Mesodermal cell (in vitro differentiated cells): ENCODE data around the gene JCAD.
"Not testable (repeated sequence)": the region's sequence is repeated elsewhere in the genome, so short reads cannot be mapped to it uniquely, and the experiment has no call there.

Source experiments
- H3K27ac ChIP-seq: 2 replicates; pipeline ENCODE4 v1.7.0; 2013; ENCODE audit warnings: mild to moderate bottlenecking, low read depth, low read length, moderate library complexity; ENCODE audit not compliant: severe bottlenecking
- H3K36me3 ChIP-seq: 2 replicates; pipeline ENCODE4 v1.7.1; 2013; ENCODE audit warnings: mild to moderate bottlenecking, low read length, moderate library complexity; ENCODE audit not compliant: control insufficient read depth, insufficient read depth
- H3K4me1 ChIP-seq: one replicate; pipeline ENCODE4 v1.7.1; 2013; ENCODE audit warnings: mild to moderate bottlenecking, low read length; ENCODE audit not compliant: insufficient read depth, control insufficient read depth, poor library complexity, severe bottlenecking
- H3K4me3 ChIP-seq: 2 replicates; pipeline ENCODE4 v1.7.0; 2013; ENCODE audit warnings: low read length, control low read depth, mild to moderate bottlenecking; ENCODE audit not compliant: insufficient read depth, poor library complexity, severe bottlenecking; ENCODE audit errors: extremely low read depth
- H3K9me3 ChIP-seq: 2 replicates; pipeline ENCODE4 v1.7.1; 2013; ENCODE audit warnings: mild to moderate bottlenecking, low read length, moderate library complexity; ENCODE audit not compliant: control insufficient read depth
- WGBS, 2 experiments: methylation state at CpG; one replicate each; pipeline ENCODE4 v1.1.5; 2013; ENCODE audit warnings: missing lambda C conversion rate in 2 of 2; ENCODE audit not compliant: insufficient coverage in 2 of 2; 5-methylcytosine and 5-hydroxymethylcytosine counted together

JCAD gene

GRCh38 chr10:30026080-30026479, 33.3 kb downstream of the JCAD start:
- Histone ChIP-seq H3K27ac (no peak overlapping the region), H3K36me3 (peaks cover 95% of the 10 kb centered on the region), H3K4me1 (no peaks in the 10 kb centered on the region), H3K4me3 (no peak overlapping the region), H3K9me3 (no peaks in the 10 kb centered on the region)
- WGBS, 2 experiments: 92 to 97% methylated on average over 9 to 10 of the region's 10 CpGs

GRCh38 chr10:30025428-30025827, 34.0 kb downstream of the JCAD start:
- H3K4me1 ChIP-seq, H3K4me3 ChIP-seq, H3K9me3 ChIP-seq, H3K27ac ChIP-seq: not testable (repeated sequence)
- H3K36me3 ChIP-seq: peaks cover 95% of the 10 kb centered on the region
- 94 to 98% methylated on average over 4 to 5 of the region's 8 CpGs for WGBS, 2 experiments

GRCh38 chr10:30022590-30022989, 36.8 kb downstream of the JCAD start:
- Histone ChIP-seq H3K4me3 (no peak overlapping the region), H3K4me1 (no peaks in the 10 kb centered on the region), H3K9me3 (no peaks in the 10 kb centered on the region), H3K27ac (no peak overlapping the region), H3K36me3 (peaks cover 91% of the 10 kb centered on the region)
- WGBS, 2 experiments: 94 to 99% methylated on average over 5 of the region's 6 CpGs

DNA sequence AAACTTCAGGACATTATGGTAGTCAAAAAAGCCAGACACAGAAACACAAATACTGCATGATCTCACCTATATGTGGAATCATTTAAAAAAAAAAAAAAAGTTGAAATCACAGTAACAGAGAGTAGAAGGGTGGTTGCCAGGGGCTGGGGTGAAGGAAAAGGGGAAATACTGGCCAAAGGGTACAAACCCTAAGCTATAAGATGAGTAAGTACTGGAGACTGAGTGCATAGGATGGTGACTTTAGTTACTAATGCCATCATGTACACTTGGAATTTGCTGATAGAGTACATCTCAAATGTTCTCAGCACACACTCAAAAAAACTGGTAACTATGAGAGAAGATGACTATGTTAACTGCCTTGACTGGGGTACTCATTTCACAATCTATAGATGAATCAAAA, 39.9 kb downstream of the JCAD start:
- Histone ChIP-seq H3K27ac (no peak overlapping the region), H3K9me3 (no peaks in the 10 kb centered on the region), H3K4me1 (no peaks in the 10 kb centered on the region), H3K36me3 (peaks cover 83% of the 10 kb centered on the region), H3K4me3 (no peak overlapping the region)

GRCh38 chr10:30018496-30018895, 40.9 kb downstream of the JCAD start:
- H3K36me3 ChIP-seq: peaks cover 83% of the 10 kb centered on the region
- 92 to 93% methylated on average over 4 to 6 of the region's 6 CpGs for WGBS, 2 experiments
- H3K4me1 ChIP-seq: no peaks in the 10 kb centered on the region
- no peak overlapping the region for H3K4me3 ChIP-seq
- no peak overlapping the region for H3K27ac ChIP-seq
- no peaks in the 10 kb centered on the region for H3K9me3 ChIP-seq

DNA sequence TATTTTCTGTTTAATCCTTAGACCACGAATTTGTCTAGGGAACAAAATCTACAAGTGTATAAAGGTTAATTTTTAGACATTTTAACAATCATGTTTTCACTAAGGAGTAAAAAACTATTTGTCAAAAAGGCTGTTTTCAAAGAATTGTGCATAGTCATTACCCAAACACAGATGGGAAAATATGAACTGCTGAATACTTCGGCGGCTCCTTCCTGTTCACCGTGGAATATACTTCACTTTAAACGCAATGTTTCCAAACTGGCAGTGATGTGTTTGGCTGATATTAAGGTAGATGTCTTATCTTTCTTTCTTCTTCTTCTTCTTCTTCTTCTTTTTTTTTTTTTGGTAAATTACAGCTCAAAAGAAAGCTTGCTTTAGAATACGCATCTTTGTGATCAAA, 41.4 kb downstream of the JCAD start:
- H3K36me3 ChIP-seq: peaks cover 78% of the 10 kb centered on the region

GRCh38 chr10:30017556-30017955, 41.8 kb downstream of the JCAD start:
- Histone ChIP-seq H3K9me3 (no peaks in the 10 kb centered on the region), H3K4me1 (no peaks in the 10 kb centered on the region), H3K36me3 (peaks cover 75% of the 10 kb centered on the region), H3K27ac (no peak overlapping the region), H3K4me3 (no peak overlapping the region)
- WGBS, 2 experiments: no CpG with 5 or more reads among the region's 6 CpGs

More for the DNA sequence above, 41.4 kb downstream of the JCAD start:
- WGBS, 2 experiments: 90% methylated on average over 3 of the region's 6 CpGs; no CpG with 5 or more reads in 1 of the 2 experiments
- Histone ChIP-seq H3K27ac (no peak overlapping the region), H3K9me3 (no peaks in the 10 kb centered on the region), H3K4me1 (no peaks in the 10 kb centered on the region), H3K4me3 (no peak overlapping the region)

- H3K27ac ChIP-seq: no peak overlapping the region
- WGBS, 2 experiments: 89 to 90% methylated on average over 7 of the region's 8 CpGs
- peaks cover 46% of the 10 kb centered on the region for H3K36me3 ChIP-seq
- H3K4me1 ChIP-seq: no peaks in the 10 kb centered on the region
- H3K9me3 ChIP-seq: no peaks in the 10 kb centered on the region
- H3K4me3 ChIP-seq: no peak overlapping the region
Measured at GRCh38 chr10:30014511-30014910, 44.9 kb downstream of the JCAD start.

DNA sequence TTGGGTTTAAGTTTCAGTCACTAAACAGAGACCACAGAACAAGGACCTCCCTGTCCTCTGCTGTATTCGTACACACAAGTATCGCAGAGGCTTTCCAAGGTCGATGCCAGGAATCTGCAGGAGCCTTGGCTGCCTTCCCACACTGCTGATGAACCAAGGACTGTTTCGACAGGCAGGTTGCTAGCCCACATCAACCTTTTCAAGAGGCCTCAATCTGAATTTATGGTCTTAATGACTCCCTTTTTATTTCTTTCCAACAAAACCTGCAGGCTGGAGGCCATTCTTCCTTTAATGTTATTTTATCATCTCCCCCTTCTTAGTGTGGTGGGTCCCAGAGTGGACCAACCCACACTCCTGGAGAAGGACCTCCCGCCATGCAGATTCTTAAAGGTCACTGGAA, 45.6 kb downstream of the JCAD start:
- Histone ChIP-seq H3K27ac (no peak overlapping the region), H3K4me1 (no peaks in the 10 kb centered on the region), H3K36me3 (peaks cover 42% of the 10 kb centered on the region), H3K9me3 (no peaks in the 10 kb centered on the region), H3K4me3 (no peak overlapping the region)
- 91 to 96% methylated on average over 4 of the region's 5 CpGs for WGBS, 2 experiments

- Histone ChIP-seq H3K9me3 (no peaks in the 10 kb centered on the region), H3K4me1 (no peaks in the 10 kb centered on the region), H3K36me3 (peaks cover 27% of the 10 kb centered on the region), H3K27ac (no peak overlapping the region), H3K4me3 (no peak overlapping the region)
- WGBS, 2 experiments: 100% methylated on average over 1 to 3 of the region's 4 CpGs
Measured at GRCh38 chr10:30011956-30012647, 47.3 kb downstream of the JCAD start.

GRCh38 chr10:30011396-30011795, 48.0 kb downstream of the JCAD start:
- H3K9me3 ChIP-seq: no peaks in the 10 kb centered on the region
- peaks cover 24% of the 10 kb centered on the region for H3K36me3 ChIP-seq
- H3K27ac ChIP-seq: no peak overlapping the region
- no peaks in the 10 kb centered on the region for H3K4me1 ChIP-seq
- no peak overlapping the region for H3K4me3 ChIP-seq
- WGBS, 2 experiments: 96 to 100% methylated on average over 6 to 7 of the region's 8 CpGs
